Kidney epithelial cell (primary cell): ENCODE results near the gene UBC. TPM values are rescaled to one million over a fixed set of nuclear protein-coding genes. Genes with fewer than 3 reads are reported as not detected.
"Not testable (repeated sequence)": the region's sequence is repeated elsewhere in the genome, so short reads cannot be mapped to it uniquely, and the experiment has no call there.

ENCODE experiments used
- DNase-seq: peaks from one replicate; pipeline ENCODE4 v3.0.0-alpha.2; 2010; ENCODE audit warnings: low read depth
- H3K27me3 ChIP-seq: 2 replicates; pipeline ENCODE4 v1.6.0; 2011; ENCODE audit warnings: low read length; ENCODE audit not compliant: control insufficient read depth, insufficient read depth
- H3K36me3 ChIP-seq: 2 replicates; pipeline ENCODE4 v1.5.1; 2011; ENCODE audit warnings: low read length; ENCODE audit not compliant: control insufficient read depth, insufficient read depth
- H3K4me3 ChIP-seq: 2 replicates; pipeline ENCODE4 v1.5.1; 2011; ENCODE audit warnings: low read depth, mild to moderate bottlenecking, control low read depth, low read length
- total RNA-seq: library from RNA; depleted of rRNA; stranded (reverse); fragments of >200 nt; gene quantifications from 2 replicates; pipeline ENCODE4 v1.2.3, GENCODE V29; 2015
- TF ChIP-seq, protein P1 (sequence below): IDR thresholded peaks from 2 replicates; pipeline ENCODE4 v1.5.1; 2011; ENCODE audit warnings: mild to moderate bottlenecking, moderate library complexity, low read length, control low read depth, inconsistent platforms; ENCODE audit not compliant: insufficient read depth, poor library complexity, severe bottlenecking

UBC gene
- total RNA-seq, 1 donor from 2014 or later, result 1,432 TPM

DNA sequence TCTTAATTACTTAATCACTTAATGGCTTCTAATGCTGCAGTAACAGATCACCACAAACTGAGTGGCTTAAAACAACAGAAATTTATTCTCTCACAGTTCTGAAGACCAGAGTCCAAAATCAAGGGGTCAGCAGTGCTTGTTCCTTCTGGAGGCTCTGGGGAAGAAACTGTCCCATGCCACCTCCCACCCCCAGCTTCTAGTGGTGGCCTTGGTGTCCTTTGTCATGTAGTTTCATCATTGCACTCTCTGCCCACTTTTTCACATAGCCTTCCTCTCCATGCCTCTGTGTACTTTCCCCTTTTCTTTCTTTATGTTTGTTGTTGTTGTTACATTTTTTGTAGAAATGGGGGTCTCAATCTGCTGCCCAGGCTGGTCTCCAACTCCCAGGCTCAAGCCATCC lies 16.1 kb upstream of the UBC start:
- no peaks in the 10 kb centered on the region for H3K27me3 ChIP-seq
- DNase-seq, result no peak
- H3K36me3 ChIP-seq, result no peaks in the 10 kb centered on the region
- H3K4me3 ChIP-seq, result no peak overlapping the region
- TF ChIP-seq, protein P1, sequence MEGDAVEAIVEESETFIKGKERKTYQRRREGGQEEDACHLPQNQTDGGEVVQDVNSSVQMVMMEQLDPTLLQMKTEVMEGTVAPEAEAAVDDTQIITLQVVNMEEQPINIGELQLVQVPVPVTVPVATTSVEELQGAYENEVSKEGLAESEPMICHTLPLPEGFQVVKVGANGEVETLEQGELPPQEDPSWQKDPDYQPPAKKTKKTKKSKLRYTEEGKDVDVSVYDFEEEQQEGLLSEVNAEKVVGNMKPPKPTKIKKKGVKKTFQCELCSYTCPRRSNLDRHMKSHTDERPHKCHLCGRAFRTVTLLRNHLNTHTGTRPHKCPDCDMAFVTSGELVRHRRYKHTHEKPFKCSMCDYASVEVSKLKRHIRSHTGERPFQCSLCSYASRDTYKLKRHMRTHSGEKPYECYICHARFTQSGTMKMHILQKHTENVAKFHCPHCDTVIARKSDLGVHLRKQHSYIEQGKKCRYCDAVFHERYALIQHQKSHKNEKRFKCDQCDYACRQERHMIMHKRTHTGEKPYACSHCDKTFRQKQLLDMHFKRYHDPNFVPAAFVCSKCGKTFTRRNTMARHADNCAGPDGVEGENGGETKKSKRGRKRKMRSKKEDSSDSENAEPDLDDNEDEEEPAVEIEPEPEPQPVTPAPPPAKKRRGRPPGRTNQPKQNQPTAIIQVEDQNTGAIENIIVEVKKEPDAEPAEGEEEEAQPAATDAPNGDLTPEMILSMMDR, result no peak

DNA sequence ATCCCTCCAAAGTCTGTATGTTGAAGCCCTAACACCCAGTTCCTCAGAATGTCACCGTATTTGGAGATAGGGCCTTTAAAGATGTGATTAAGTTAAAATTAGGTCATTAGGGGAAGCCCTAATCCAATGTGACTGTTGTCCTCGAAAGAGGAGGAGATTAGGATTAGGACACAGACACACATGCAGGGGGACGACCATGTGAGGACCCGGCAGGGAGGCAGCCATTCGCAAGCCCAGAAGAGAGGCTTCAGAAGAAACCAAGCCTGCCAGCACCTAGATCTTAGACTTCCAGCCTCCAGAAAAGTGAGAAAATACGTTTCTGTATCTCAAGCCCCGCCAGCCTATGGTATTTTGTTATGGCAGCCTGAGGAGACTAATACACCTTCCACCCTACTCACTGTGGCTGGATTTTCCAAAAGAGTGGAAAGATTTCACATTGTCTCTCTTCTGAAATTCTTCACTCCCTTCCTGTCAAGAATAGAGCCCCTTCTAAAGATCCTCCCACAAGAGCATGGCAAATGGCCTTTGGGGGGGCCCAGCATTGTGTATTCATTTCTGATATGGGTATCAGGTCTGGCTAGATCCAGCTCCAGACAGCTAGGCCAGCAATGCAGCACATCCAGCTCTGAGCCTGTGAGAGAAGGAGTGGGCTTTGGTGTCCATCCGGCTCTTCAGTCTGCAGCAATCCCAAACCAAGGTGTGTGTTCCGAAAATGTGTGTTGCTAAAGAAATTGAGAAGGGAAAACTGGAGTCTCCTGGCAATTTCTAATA lies 15.4 kb upstream of the UBC start:
- H3K36me3 ChIP-seq, result no peaks in the 10 kb centered on the region
- DNase-seq, result no peak
- TF ChIP-seq, protein P1, result no peak

DNA sequence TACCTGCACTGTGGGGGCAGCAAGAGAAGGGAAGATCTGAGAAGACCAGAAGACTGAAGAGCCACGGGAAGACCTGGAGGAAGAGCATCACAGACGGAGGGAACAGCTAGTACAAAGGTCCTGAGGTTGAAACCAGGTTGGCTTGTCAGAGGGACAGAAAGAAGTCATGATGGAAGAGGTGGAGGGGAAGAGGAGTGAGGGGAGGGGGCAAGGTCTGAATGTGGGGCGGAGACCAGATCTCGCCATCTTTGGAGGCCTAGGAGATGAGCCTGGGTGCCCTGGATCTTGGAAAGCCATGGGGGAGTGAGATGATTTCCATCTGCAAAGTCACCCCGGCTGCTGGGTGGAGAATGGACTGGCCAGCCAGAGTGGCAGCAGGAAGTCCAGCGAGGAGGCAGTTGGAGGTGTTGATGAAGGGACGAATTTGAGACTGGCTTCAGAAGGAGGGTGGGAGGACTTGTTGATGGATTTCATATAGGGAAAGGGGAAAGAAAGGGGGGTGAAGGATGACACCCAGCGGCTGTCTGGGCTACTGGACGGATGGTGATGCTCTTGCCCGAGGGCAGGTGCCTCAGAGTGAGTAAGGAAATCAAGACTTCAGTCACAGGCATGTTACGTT lies 14.6 kb upstream of the UBC start:
- Histone ChIP-seq H3K36me3 (no peaks in the 10 kb centered on the region), H3K4me3 (no peak overlapping the region), H3K27me3 (no peaks in the 10 kb centered on the region)
- no peak for DNase-seq
- TF ChIP-seq, protein P1, result no peak

More for the DNA sequence above, 15.4 kb upstream of the UBC start:
- Histone ChIP-seq H3K27me3 (no peaks in the 10 kb centered on the region), H3K4me3 (no peak overlapping the region)

DNA sequence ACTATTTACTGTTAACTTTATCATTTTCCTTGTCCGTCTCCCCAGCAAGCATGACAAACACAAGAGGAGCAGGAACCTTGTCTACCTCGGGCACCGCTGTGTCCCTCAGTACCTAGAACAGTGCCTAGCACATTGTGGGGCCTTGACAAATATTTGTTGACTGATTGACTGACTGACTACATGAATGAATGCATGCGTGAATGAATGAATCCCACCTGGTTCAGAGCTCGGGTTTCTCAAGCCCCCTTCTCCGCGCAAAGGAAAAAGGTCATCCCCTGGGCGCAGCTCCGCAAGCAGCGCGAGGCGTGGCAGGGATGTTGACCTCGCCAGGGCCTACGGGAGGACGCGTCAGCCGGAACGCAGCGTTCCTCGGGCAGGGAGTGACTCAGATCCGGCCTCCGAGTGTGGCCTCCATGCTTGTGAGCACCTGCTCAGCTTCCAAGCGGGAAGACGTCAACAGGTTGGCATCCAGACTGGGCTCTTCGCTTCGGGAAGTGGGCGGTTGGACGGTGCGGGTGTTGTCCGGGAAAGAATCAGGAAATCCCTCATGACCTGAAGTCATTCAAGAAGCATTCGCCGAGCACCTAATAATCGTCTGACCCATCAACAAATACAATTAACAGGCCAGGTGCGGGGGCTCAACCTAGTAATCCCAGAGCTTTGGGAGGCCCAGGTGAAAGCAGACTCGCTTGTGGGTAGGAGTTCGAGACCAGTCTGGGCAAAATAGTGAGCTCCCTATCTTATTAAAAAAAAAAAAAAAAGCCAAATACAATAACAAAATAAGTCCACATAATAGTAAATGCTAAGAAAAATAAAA lies 13.9 kb upstream of the UBC start:
- TF ChIP-seq, protein P1, result no peak
- Histone ChIP-seq H3K27me3 (no peaks in the 10 kb centered on the region), H3K4me3 (peak overlapping the region; percentile 12), H3K36me3 (no peaks in the 10 kb centered on the region)
- DNase-seq, result peak; percentile 99

DNA sequence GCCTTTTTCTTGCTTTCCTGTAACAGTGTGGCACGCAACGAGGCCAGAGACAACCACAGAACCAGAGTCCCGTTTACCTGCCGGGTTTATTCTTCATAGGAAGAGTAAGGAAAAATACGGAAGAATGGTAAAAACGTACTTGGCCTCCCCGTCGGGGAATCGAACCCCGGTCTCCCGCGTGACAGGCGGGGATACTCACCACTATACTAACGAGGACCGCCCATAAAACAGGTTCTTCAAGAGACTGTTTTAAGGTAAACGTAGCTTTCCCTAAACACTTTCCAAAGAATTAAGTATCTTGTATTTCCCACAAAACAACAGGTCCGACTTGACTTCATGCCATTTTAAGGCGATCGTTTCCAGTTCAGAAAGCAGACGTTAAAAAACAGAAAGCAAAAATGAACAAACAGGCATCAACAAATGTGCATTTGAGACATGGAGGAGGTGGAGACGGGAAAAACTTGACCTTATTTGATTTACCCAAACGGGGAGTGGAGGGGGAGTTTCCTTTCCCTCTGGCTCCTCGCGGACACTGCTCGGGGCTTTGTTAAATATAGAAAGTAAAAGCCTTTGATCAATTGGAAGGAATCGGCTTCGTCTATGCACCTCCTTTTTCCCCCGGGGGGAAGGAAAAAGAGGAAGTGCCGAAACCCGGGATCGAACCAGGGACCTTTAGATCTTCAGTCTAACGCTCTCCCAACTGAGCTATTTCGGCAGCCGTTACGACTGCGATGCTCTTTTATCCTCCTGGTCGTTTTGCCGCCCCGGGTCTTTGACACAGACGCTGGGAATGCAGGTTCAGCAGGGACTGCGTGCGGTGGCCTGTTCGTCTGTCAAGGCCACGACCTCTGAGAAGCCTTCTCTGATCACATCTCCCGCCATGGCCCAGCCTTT lies 13.0 kb upstream of the UBC start:
- Histone ChIP-seq H3K4me3 (peak overlapping the region; percentile 67), H3K36me3 (no peaks in the 10 kb centered on the region), H3K27me3 (no peaks in the 10 kb centered on the region)
- TF ChIP-seq, protein P1, result no peak
- no peak for DNase-seq

DNA sequence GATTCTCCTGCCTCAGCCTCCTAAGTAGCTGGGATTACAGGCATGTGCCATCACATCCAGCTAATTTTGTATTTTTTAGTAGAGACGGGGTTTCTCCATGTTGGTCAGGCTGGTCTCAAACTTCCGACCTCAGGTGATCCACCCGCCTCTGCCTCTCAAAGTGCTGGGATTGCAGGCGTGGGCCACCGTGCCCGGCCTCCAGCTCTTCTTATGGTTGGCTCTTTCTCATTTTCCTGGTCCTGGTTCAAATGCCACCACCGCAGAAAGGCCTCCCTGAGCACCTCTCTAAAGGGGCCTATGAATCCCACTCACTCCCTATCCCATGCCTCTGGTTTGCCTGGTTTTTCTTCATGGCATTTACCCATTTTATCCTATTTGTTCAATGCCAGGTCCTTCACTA lies 11.3 kb upstream of the UBC start:
- H3K27me3 ChIP-seq, H3K4me3 ChIP-seq: not testable (repeated sequence)

More for the DNA sequence above, 11.3 kb upstream of the UBC start:
- H3K36me3 ChIP-seq, DNase-seq: not testable (repeated sequence)
